Adrenal gland (tissue), 12 donors: ENCODE measurements around the gene TRIP6. TPM values are rescaled to one million over a fixed set of nuclear protein-coding genes. Genes with fewer than 3 reads are reported as not detected.

Source experiments
- DNase-seq, 7 donors: peaks; one replicate each; pipeline ENCODE4 v3.0.0-alpha.2; 2019 to 2020
- H3K27ac ChIP-seq, 5 donors: fragments of 200-600 bp; sonication (generic) in 4 of 5; 1 replicate in 3 of 5; 2 replicates in 2 of 5; pipeline versions ENCODE4 v1.5.1 to v1.8.0; 2016 to 2020; ENCODE audit warnings: mild to moderate bottlenecking in 1 of 5
- H3K27me3 ChIP-seq: fragments of 200-600 bp; 2 replicates; pipeline ENCODE4 v1.8.0; 2021
- H3K36me3 ChIP-seq, 2 donors: fragments of 200-600 bp; replicated peaks in 1 of 2; 1 replicate in 1 of 2; 2 replicates in 1 of 2; pipeline versions ENCODE4 v1.5.1 to v1.8.0; 2018 to 2022
- H3K4me1 ChIP-seq, 2 donors: fragments of 200-600 bp; replicated peaks in 1 of 2; 1 replicate in 1 of 2; 2 replicates in 1 of 2; pipeline versions ENCODE4 v1.5.1 to v1.8.0; 2018 to 2021
- H3K4me3 ChIP-seq, 4 donors: fragments of 200-600 bp; sonication (generic) in 3 of 4; one replicate each; pipeline ENCODE4 v1.5.1; 2016 to 2018
- H3K9me3 ChIP-seq, 3 donors: fragments of 200-600 bp; sonication (generic) in 1 of 3; replicated peaks in 1 of 3; 1 replicate in 2 of 3; 2 replicates in 1 of 3; pipeline versions ENCODE4 v1.5.1 to v1.8.0; 2016 to 2021
- CTCF ChIP-seq, 6 experiments: fragments of 450-650 bp in 4 of 6; fragments of 200-600 bp in 2 of 6; sonication (generic) in 1 of 6; IDR thresholded peaks; 1 replicate in 5 of 6; 2 replicates in 1 of 6; pipeline versions ENCODE4 v1.5.1 to v1.8.0; 2016 to 2021; ENCODE audit warnings: antibody characterized with exemption in 6 of 6, mild to moderate bottlenecking in 2 of 6, moderate library complexity in 1 of 6
- POLR2A ChIP-seq, 2 donors: fragments of 450-650 bp; IDR thresholded peaks; one replicate each; pipeline ENCODE4 v1.6.1; 2017; ENCODE audit warnings: antibody characterized with exemption in 2 of 2, mild to moderate bottlenecking in 2 of 2, moderate library complexity in 1 of 2
- WGBS, 4 donors: extraction: QIAGEN DNeasy Blood & Tissue Kit in 2 of 4; methylation state at CpG; one replicate each; pipeline versions ENCODE4 v1.1.5 to v1.1.7; 2013 to 2017; 5-methylcytosine and 5-hydroxymethylcytosine counted together
- intact Hi-C, 2 donors: fragments of 100-400 bp; cut with DNase I; formaldehyde crosslinking; loops; one replicate each; pipeline versions ENCODE4 v1.14.1 to v1.15.0; 2022 to 2023
- polyA plus RNA-seq, 3 donors: library from polyadenylated mRNA; stranded (reverse); fragments of 200-250 nt in 2 of 3; fragments of 350-450 nt in 1 of 3; fragmentation: Illumina TruSeq in 1 of 3; extraction: RNeasy Lipid Tissue Mini Kit (QIAGEN cat#74804) in 1 of 3; gene quantifications; one replicate each; pipeline ENCODE4 v1.2.3, GENCODE V29; 2013 to 2014
- total RNA-seq, 9 donors: library from RNA; depleted of rRNA in 4 of 9; stranded (reverse); fragments of >200 nt in 4 of 9; fragments of 120-200 nt in 1 of 9; fragmentation: NEBNext Ultra II Directional in 1 of 9; extraction: Animal tissue kit (Norgen Biotek cat#: 25700) in 1 of 9; gene quantifications; one replicate each; pipeline versions ENCODE4 v1.1.0 to v1.2.4, GENCODE V29; 2013 to 2023
- donor health status: healthy with polysubstance abuse.
- donor health status: Bipolar disorder and iron deficiency.
- donor health status: DM: yes; HTN: yes; CAD: no.
- donor health status: DM: no; HTN: no; CAD: no.
- donor health status: DM: no; HTN: no; CAD: no.
- donor health status: DM: yes; HTN: yes; CAD: no.

TRIP6 gene
- total and polyA plus RNA-seq, 12 donors = 6.1 to 105 (median 69.2) TPM

- no peaks in the 10 kb centered on the region for H3K9me3 ChIP-seq
- H3K27ac ChIP-seq = no peak overlapping the region
- 85 to 94% (median 91%) methylated on average over 13 to 24 of the region's 24 CpGs for WGBS, 4 donors
- H3K4me3 ChIP-seq = no peak overlapping the region
- no peak for DNase-seq
- no peaks in the 10 kb centered on the region for H3K27me3 ChIP-seq
- intact Hi-C loops = no loop called here
- H3K36me3 ChIP-seq = peaks cover 0 to 80% of the 10 kb centered on the region in 2 donors
- TF ChIP-seq POLR2A (IDR thresholded peaks at IDR 0.05) = no peak
- TF ChIP-seq CTCF (IDR thresholded peaks at IDR 0.05) = no peak
- peaks cover 5 to 34% of the 10 kb centered on the region in 2 donors for H3K4me1 ChIP-seq
Observed at GRCh38 chr7:100882785-100883526, 15.8 kb downstream of the TRIP6 start.

GRCh38 chr7:100884736-100885439, 17.7 kb downstream of the TRIP6 start:
- H3K4me3 ChIP-seq = no peak overlapping the region
- 84 to 88% (median 87%) methylated on average over 29 of the region's 29 CpGs for WGBS, 4 donors
- intact Hi-C loops = no loop called here

GRCh38 chr7:100885440-100886141, 18.4 kb downstream of the TRIP6 start:
- WGBS, 4 donors = 79 to 87% (median 86%) methylated on average over 22 of the region's 22 CpGs
- no peak for DNase-seq
- H3K9me3 ChIP-seq = no peaks in the 10 kb centered on the region
- peaks cover 10 to 27% of the 10 kb centered on the region in 2 donors for H3K4me1 ChIP-seq
- peaks cover 0 to 75% of the 10 kb centered on the region in 2 donors for H3K36me3 ChIP-seq
- H3K27ac ChIP-seq = no peak overlapping the region
- H3K27me3 ChIP-seq = no peaks in the 10 kb centered on the region
- no peak overlapping the region for H3K4me3 ChIP-seq
- intact Hi-C loops = no loop called here
- no peak for TF ChIP-seq POLR2A (IDR thresholded peaks at IDR 0.05)
- no peak for TF ChIP-seq CTCF (IDR thresholded peaks at IDR 0.05)

More at GRCh38 chr7:100884736-100885439, 17.7 kb downstream of the TRIP6 start:
- Histone ChIP-seq H3K4me1 (peaks cover 11 to 29% of the 10 kb centered on the region in 2 donors), H3K27ac (no peak overlapping the region), H3K27me3 (no peaks in the 10 kb centered on the region), H3K9me3 (no peaks in the 10 kb centered on the region), H3K36me3 (peaks cover 0 to 75% of the 10 kb centered on the region in 2 donors)
- no peak for DNase-seq
- no peak for TF ChIP-seq CTCF (IDR thresholded peaks at IDR 0.05)
- TF ChIP-seq POLR2A (IDR thresholded peaks at IDR 0.05) = no peak
